Neural progenitor cell (in vitro differentiated cells): ENCODE measurements around the gene IQGAP3.

ENCODE experiments used
- CTCF ChIP-seq: fragments of 200-600 bp; sonication (generic); IDR thresholded peaks from 2 replicates; pipeline ENCODE4 v1.5.1; 2017; ENCODE audit warnings: antibody characterized with exemption, mild to moderate bottlenecking
- EZH2 ChIP-seq: fragments of 200-600 bp; sonication (generic); IDR thresholded peaks from 2 replicates; pipeline ENCODE4 v1.6.1; 2017; ENCODE audit warnings: antibody characterized with exemption, mild to moderate bottlenecking, moderate library complexity
- EZH2phosphoT487 ChIP-seq: fragments of 200-600 bp; sonication (generic); IDR thresholded peaks from 2 replicates; pipeline ENCODE4 v1.6.1; 2017; ENCODE audit warnings: antibody characterized with exemption

GRCh38 chr1:156540955-156541354 is 31.4 kb downstream of the IQGAP3 start:
- TF ChIP-seq CTCF = no peak
- TF ChIP-seq EZH2 = no peak
- no peak for TF ChIP-seq EZH2phosphoT487
